IMR-90 (cell line): ENCODE data around the gene TFAM.

ENCODE experiments used
- BHLHE40 ChIP-seq: fragments of 150-350 bp; IDR thresholded peaks from 2 replicates; pipeline ENCODE4 v1.6.1; 2016; ENCODE audit warnings: mild to moderate bottlenecking, low read depth, low read length
- FOS ChIP-seq: fragments of 150-350 bp; IDR thresholded peaks from 2 replicates; pipeline ENCODE4 v1.6.1; 2016; ENCODE audit warnings: low read depth, low read length
- POLR2A ChIP-seq: IDR thresholded peaks from 2 replicates; pipeline ENCODE4 v1.6.1; 2012; ENCODE audit warnings: mild to moderate bottlenecking, low read depth, low read length
- RFX5 ChIP-seq: IDR thresholded peaks from 2 replicates; pipeline ENCODE4 v1.8.0; 2012; ENCODE audit warnings: low read depth, mild to moderate bottlenecking, low read length, moderate library complexity
- TF ChIP-seq, protein P1 (sequence below): conservative IDR thresholded peaks from 2 replicates; pipeline ENCODE4 v1.5.1; 2012; ENCODE audit warnings: mild to moderate bottlenecking, low read depth, low read length, improper control_type of control experiment

DNA sequence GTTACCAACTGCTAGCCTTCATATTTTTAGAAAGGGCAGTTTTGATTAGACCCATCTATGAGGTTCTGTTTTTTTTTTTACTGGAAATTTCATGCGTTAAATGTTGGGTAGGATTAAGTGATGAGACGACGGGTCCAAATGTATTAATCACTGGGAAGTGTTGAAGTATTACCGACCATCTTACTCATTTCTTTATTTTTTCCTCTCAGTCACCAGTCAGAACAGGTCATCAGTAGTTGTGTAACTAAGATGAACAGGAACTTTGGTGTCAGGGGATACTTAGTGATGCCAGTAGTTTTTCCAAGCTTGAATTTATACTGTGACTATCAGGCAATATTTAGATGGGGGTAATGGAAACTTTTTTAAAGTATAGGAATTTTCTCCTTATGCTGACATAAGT, 14.2 kb downstream of the TFAM start:
- TF ChIP-seq BHLHE40 (no peak), FOS (no peak), RFX5 (no peak), POLR2A (no peak)
- TF ChIP-seq, protein P1, sequence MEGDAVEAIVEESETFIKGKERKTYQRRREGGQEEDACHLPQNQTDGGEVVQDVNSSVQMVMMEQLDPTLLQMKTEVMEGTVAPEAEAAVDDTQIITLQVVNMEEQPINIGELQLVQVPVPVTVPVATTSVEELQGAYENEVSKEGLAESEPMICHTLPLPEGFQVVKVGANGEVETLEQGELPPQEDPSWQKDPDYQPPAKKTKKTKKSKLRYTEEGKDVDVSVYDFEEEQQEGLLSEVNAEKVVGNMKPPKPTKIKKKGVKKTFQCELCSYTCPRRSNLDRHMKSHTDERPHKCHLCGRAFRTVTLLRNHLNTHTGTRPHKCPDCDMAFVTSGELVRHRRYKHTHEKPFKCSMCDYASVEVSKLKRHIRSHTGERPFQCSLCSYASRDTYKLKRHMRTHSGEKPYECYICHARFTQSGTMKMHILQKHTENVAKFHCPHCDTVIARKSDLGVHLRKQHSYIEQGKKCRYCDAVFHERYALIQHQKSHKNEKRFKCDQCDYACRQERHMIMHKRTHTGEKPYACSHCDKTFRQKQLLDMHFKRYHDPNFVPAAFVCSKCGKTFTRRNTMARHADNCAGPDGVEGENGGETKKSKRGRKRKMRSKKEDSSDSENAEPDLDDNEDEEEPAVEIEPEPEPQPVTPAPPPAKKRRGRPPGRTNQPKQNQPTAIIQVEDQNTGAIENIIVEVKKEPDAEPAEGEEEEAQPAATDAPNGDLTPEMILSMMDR: no peak
